ENCODE results near the gene COA1.
"Not testable (repeated sequence)": the region's sequence is repeated elsewhere in the genome, so short reads cannot be mapped to it uniquely, and the experiment has no call there.

COA1 gene

GRCh38 chr7:43625453-43625852 lies 103.9 kb downstream of the COA1 start:
- no peak for DNase-seq

DNA sequence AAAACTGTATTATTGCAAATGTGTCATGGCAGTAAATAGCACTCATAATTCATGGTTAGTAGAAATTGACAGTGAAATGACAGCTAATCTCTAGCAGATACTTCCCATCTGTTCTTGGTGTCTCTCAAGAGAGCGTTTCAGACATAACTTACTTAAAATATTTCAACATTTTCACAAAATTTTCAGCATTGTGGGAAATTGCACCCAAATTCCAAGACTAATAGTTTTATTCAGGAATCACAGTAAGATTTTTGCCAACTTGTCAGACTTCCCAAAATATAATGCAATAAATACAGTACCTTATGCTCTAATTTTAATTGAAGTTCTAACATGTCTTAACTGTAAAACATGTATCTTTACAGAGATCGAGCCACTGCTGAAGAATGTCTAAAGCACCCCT lies 105.2 kb downstream of the COA1 start:
- no peak for DNase-seq

DNA sequence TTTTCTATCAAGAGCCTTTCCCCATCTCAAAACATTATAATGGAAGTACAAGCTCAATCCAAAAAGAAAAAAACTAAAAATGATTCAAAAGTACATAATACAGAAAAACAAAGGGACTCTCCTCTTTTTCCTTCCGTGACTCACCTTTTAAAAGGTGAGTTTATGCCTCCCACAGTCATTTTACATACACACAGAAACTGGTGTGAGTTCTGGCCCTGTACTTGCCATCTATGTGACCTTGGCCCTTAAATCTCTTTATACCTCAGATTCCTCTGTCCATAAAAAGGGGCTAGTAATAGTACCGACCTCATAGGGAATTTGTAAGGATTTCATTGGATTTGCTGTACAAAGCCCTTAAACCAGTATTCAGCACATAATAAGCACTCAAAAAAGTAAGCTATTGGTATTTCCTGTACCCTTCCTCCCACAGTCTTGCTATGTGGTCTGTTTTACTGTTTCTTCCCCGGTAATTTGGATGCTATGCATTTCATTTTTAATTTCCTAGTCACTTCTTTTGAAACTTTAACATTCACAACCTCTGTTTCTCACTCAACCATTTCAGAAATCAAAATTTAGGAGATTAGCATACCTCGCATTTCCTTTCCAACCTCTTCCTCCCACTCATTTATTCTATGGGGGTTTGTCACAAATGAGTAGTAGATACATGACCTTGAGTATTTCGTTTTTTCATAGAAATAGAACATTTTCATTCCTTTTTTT lies 107.4 kb downstream of the COA1 start:
- no peak for DNase-seq

DNA sequence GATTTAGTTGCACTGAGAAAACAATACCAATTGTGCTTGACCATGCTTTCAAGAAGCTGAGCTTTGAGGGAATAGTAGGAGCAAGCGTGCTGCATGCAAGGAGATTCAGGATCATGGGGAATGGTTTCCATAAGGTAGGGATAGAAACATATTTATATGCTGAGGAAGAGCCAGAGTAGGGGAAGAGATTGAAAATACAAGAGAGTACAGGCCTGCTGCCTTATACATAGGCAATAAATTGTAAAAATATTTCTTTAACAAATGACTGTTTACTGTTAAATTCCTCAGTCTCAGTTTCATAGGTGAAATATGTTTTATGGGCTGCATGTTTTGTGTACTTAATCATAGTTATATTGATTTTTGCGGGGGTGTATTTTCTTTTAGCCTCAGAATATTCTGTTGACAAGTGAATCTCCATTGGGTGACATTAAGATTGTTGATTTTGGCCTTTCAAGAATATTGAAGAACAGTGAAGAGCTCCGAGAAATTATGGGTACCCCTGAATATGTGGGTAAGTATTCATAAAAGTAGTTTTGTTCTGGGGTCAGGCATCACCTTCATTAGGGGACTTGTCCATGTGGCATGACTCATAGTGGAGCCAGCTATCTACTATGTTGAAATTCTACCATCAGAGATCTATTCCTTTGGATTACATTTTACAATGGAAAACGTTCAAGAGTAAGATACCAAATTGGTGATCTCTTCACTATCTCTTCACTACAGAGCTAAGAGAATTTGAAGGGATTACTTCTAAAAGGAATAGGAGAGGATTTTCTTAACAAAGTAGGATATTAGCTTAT lies 109.9 kb downstream of the COA1 start:
- no peak for DNase-seq

DNA sequence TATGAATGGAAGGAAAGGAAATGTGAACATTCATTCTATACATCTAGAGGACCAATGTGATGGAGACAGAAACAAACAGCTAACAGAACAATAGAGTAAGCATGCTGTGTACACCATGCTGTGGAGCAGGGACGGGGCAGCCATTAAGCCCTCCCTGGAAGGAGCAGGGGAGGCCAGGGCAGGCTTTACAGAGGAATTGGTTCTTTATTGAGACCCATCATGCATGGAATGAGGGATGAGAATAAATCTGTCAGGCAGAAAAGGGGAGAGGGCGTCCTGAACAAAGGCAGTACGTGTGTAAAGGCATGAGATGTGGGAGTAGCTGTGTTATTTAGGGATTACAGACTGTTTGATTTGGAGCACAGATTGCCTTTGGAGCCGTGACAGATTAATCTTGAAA lies 111.2 kb downstream of the COA1 start:
- DNase-seq: no peak

GRCh38 chr7:43616977-43617376 lies 112.3 kb downstream of the COA1 start:
- DNase-seq: no peak

DNA sequence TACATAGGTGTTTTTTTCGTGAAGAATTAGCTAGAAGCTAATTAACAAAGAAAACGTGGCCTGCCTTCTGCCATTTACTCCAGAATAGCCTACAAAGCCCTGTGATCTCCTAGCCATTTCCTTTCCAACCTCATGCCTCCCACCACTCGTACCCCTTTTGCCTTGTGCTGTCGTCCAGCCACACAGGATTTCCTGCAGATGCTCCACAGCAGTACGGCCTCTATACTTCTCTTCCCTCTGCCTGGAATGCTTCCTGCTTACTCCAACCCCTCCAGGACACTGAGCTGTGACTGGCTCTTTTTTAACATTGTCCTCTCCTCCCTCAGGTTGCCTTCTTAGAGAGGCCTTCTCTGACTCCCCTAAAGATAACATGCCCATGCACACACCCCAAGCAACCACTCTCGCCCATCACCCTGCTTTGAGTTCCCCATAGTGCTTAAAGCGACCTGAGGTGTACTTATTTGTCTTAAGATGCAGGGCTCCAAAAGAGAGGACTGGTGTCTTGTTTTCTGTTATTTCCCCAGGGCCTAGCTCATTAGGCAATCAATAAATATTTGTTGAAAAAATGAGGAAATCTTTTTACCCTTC lies 113.7 kb downstream of the COA1 start:
- DNase-seq: no peak

DNA sequence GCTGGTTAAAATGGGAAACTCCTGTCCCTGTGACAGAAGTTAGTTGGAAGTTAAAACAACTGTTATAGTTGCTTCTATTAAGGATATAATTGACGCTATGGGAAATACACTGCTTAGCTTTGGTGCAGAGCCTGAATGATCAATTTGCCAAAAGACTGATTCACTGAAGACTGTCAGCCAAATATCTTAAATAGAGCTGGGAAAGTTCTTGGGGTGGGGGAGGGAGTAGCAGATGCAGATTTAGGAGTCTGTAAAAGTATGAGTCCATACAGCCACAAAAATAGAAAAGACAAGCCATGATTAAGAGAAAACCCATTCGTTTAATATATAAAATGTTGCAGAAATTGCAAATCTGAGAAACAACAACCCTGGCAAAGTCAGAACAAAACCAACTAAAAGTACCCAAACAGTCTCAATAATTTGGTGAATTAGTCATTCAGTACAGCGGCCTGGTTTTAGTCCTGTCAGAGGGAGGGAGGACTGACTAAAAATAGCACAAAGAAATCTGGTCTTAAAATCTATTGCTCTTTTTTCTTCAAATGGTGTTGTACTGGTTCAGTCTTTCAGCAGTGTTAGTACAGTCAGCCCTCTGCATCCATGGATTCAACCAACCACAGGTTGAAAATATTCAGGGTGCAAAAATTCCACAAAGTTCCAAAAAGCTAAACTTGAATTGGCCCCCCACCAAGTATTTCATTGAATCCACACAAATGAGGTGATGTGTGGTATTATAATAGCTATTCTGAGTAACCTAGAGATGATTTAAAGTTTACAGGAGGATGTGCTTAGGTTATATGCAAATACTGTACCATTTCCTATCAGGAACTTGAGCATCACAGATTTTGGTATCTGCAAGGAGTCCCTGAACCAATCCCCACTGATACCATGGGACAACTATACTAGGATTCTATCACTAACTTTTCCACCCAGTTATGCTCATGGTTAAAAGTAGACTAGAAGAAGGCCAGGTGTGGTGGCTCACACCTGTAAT lies 116.4 kb downstream of the COA1 start:
- no peak for DNase-seq

DNA sequence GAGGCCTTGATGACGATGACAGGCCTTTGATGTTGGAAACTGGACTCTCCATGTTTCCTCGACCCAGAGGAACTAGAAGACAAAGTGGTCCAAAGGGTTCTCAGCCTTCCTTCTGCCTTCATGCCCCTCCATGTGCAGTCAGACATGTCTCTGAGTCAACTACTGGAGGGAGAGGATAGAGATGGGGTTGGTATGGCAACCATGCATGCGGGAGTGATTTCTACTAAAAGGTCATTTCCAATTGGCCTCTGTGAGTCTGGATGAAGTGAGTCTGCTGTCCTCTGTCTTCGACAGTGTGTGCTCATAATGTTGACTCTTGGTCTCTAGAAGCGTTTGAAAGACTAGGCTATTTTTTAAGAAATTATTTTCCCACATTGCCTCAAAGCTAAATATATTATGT lies 117.2 kb downstream of the COA1 start:
- no peak for DNase-seq

DNA sequence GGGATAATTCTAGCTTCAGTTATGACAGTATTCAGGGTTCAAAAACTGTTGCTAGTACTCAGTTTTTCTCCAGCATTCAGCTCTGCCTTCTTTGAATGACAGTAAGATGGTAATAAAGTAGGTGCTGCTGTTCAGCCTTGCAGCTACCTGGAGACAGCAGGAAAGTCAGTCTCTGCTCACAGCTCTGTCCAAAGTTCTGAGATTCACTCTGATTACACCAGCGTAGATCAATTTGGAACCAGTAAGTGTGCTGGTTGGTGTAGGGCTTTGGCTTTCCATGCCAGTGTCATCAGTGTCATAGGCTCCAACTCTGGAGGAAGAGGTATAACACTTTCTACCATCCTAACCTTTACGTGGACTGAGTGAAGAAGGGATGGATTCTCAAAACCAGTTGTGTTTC lies 120.2 kb downstream of the COA1 start:
- no peak for DNase-seq

DNA sequence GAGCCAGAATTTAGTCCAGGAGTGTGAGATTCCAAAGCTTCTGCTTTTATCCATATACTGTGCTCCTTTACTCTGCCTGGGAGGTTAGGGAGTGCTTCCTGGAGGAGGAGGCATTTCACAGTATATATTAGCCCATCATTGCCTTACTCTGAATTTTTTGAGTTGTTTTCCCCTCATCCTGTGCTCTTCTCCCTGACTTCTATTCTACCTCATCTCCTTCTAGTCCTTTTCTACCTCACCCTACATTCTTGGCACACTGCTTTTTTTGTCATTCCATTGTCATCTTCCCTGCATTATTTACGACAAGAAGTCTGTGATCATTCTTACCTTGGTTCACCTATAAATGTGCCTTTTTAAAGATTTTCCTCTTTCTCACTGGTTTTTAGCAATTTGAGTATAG lies 125.1 kb downstream of the COA1 start:
- DNase-seq: no peak

GRCh38 chr7:43602256-43602655 lies 127.1 kb downstream of the COA1 start:
- DNase-seq: no peak

DNA sequence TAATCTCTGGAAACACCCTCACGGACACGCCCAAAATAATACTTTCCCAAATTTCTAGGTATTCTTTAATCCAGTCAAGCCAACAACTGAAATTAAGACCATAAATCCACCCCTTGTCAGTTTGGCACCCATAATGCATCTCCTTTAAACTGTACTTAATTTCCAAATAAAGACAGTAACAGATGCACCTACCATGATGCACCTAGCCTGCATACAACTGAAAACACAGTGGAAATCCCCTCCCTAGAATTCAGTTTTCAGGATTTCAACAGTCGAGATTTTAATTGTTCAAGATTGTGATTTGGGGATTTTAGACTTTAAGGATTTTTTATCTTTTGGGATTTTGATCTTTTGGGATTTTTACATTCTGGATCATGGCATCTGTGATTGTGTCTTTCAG lies 129.3 kb downstream of the COA1 start:
- DNase-seq: no peak

DNA sequence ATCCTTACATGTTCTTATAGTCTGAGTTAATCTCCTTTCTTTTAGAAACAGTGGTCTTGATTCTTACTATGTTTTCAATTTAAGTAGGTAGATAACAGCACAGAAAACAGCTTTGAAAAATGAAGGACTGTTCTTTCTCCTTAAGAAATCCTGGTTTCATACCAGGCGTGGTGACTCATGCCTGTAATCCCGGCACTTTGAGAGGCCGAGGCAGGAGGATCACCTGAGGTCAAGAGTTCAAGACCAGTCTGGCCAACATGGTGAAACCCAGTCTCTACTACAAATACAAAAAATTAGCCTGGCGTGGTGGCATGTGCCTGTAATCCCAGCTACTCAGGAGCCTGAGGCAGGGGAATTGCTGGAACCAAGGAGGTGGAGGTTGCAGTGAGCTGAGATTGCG lies 132.9 kb downstream of the COA1 start:
- DNase-seq: not testable (repeated sequence)

DNA sequence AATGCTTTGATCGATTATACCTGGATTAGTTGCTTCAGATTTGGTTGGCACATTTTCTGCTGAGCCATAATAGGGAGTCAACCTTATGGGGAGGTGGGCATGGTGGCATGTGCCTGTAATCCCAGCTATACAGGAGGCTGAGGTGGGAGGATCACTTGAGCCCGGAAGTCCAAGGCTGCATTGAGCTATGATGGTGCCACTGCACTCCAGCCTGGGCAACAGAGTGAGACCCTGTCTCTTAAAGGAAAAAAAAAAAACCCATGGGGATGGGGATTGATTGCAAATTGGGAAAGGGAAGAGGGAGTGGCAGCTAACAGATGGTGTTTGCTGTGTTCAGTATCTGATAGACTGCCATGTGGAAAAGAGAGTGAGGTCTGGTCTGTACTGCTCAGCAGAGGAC lies 135.3 kb downstream of the COA1 start:
- DNase-seq: no peak

GRCh38 chr7:43593010-43593409 lies 136.3 kb downstream of the COA1 start:
- no peak for DNase-seq

- no peak for DNase-seq
Measured at GRCh38 chr7:43592326-43592725, 137.0 kb downstream of the COA1 start.

DNA sequence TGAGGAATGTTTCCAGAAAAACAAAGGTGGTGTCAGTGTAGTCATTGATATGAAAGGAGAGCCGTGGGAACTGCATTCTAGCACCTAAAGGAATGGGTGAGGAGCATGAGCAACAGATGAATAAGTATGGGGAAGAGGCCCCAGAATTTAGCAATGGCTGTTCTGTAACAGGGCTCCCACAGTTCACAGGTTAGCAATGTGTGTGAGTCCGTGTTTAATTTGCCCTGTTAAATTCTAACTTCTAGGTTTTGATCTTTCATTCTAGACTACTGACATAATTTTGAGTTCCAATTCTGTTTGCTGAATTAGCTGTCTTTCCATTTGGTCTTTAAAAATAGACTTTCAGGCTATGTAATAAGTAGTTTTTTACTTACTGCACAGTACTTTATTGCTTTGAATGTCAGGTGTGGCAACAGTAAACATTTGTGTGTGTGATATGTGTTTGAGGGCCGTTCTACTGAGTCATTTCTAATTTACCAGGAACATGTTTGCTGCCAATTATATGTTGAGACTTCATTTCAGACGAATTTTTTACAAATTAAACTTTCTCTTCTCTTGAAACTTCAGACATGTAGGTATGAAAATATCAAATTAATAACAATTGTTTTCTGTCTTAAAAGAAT lies 137.7 kb downstream of the COA1 start:
- no peak for DNase-seq

DNA sequence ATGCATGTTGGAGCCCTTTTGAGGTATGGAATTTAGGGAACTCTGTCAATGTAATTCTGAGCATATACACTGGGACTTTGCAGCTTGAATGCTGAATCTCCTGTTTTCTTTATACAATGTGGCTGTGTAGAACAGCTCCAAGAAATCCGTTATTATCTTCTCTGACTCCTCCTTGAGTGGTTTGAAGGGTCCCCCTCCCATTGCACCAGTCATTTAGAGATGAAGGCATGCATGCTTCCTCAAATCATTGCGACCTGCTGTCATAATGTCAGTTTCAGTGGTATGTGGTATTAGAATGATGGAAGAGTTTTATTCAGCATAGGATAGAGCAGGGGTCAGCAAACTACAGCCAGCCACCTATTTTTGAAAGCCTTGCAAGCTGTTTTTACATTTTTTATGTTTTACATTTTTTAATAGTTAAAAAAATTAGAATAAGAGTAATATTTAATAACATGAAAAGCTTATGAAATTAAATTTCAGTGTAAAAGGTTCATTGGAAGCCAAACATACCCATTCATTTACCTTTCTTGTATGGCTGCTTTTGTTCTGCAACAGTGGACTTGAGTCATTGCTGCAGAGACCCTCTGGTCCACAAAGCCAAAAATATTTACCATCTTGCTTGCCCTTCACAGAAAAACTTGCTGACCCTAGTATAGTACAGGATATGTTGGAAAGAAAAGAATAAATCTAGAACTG lies 138.3 kb downstream of the COA1 start:
- DNase-seq: no peak

GRCh38 chr7:43589728-43590127 lies 139.6 kb downstream of the COA1 start:
- DNase-seq: no peak

Data from activated CD4-positive, alpha-beta T cell treated with anti-CD3 and anti-CD28 coated beads, Interleukin-2, amount 50 U/mL, for 4 hours (primary cell).